A549 (cell line): ENCODE data around the gene THUMPD3. TPM values are rescaled to one million over a fixed set of nuclear protein-coding genes. Genes with fewer than 3 reads are reported as not detected.

Experiments
- ATAC-seq, 2 experiments: fragments of 200-7000 bp in 1 of 2; fragments of >200 bp in 1 of 2; cut with Nextera tagmentation in 1 of 2; cut with Tn5 transposase in 1 of 2; 3 replicates each; pipeline versions ENCODE4 v1.8.0 to v1.9.1; 2018 to 2020; ENCODE audit warnings: mild to moderate bottlenecking in 1 of 2, moderate library complexity in 1 of 2
- CTCF ChIA-PET: fragments of 300-600 bp; sonication (Branson Sonifier 250); formaldehyde crosslinking; extraction: SDS; loops from one replicate; lab custom pipeline; 2021; ENCODE audit warnings: antibody characterized with exemption, inconsistent platforms; lab: Yijun Ruan, JAX
- POLR2A ChIA-PET: fragments of 350-600 bp; formaldehyde crosslinking; extraction: SDS; loops from one replicate; lab custom pipeline; 2021; ENCODE audit warnings: antibody characterized with exemption, inconsistent platforms; lab: Yijun Ruan, JAX
- DNase-seq, 2 experiments: peaks; one replicate each; pipeline versions ENCODE4 v3.0.0 to v3.0.0-alpha.2; 2011 to 2016; ENCODE audit warnings: low read depth in 1 of 2, low spot score in 1 of 2
- FAIRE-seq: peaks from 2 replicates; lab custom pipeline; 2011; peaks lifted over from hg19 to GRCh38; lab: Jason Lieb, UNC
- H3K27ac ChIP-seq, 2 experiments: fragments of >200 bp; sonication (Bioruptor Twin); formaldehyde crosslinking; 3 replicates each; pipeline ENCODE4 v1.5.1; 2016 to 2017
- H3K4me1 ChIP-seq: fragments of >200 bp; sonication (Bioruptor Twin); formaldehyde crosslinking; 3 replicates; pipeline ENCODE4 v1.6.1; 2016
- H3K4me2 ChIP-seq: fragments of >200 bp; sonication (Bioruptor Twin); formaldehyde crosslinking; 3 replicates; pipeline ENCODE4 v1.6.1; 2016
- H3K4me3 ChIP-seq: fragments of >200 bp; sonication (Bioruptor Twin); formaldehyde crosslinking; 3 replicates; pipeline ENCODE4 v1.5.1; 2016
- H3K9me3 ChIP-seq: fragments of >200 bp; sonication (Bioruptor Twin); formaldehyde crosslinking; 3 replicates; pipeline ENCODE4 v1.6.1; 2016
- BHLHE40 ChIP-seq: IDR thresholded peaks from 2 replicates; pipeline ENCODE4 v1.6.1; 2012; ENCODE audit warnings: low read depth, low read length, inconsistent platforms
- CEBPB ChIP-seq, 2 experiments: fragments of >200 bp in 1 of 2; sonication (Bioruptor Twin) in 1 of 2; formaldehyde crosslinking in 1 of 2; IDR thresholded peaks; 2 replicates each; pipeline ENCODE4 v1.6.1; 2012 to 2016
- CHD4 ChIP-seq: fragments of 200-600 bp; sonication (generic); IDR thresholded peaks from 2 replicates; pipeline ENCODE4 v1.6.1; 2016; ENCODE audit warnings: antibody characterized with exemption, mild to moderate bottlenecking, borderline replicate concordance
- EHF ChIP-seq: fragments of 250-450 bp; sonication (Bioruptor Pico); IDR thresholded peaks from 2 replicates; pipeline ENCODE4 v1.5.0; 2020; ENCODE audit warnings: mild to moderate bottlenecking
- EHMT2 ChIP-seq: fragments of 200-600 bp; sonication (generic); IDR thresholded peaks from 2 replicates; pipeline ENCODE4 v1.6.1; 2016; ENCODE audit warnings: antibody characterized with exemption, low read depth, mild to moderate bottlenecking, moderate library complexity
- FOSL2 ChIP-seq, 2 experiments: fragments of 450-650 bp in 1 of 2; fragments of >200 bp in 1 of 2; sonication (Bioruptor Twin) in 1 of 2; formaldehyde crosslinking; IDR thresholded peaks; 2 replicates each; pipeline versions ENCODE4 v1.5.0 to v1.6.1; 2016 to 2020; ENCODE audit warnings: mild to moderate bottlenecking in 1 of 2, moderate library complexity in 1 of 2
- GATA3 ChIP-seq: IDR thresholded peaks from 2 replicates; pipeline ENCODE4 v1.6.1; 2012; ENCODE audit warnings: borderline replicate concordance
- HDAC2 ChIP-seq: fragments of 200-600 bp; sonication (generic); IDR thresholded peaks from 2 replicates; pipeline ENCODE4 v1.6.1; 2016
- HOXA7 ChIP-seq: fragments of 250-450 bp; sonication (Bioruptor Pico); IDR thresholded peaks from 2 replicates; pipeline ENCODE4 v1.5.0; 2020; ENCODE audit warnings: mild to moderate bottlenecking, moderate library complexity
- HOXB5 ChIP-seq: fragments of 250-450 bp; sonication (Bioruptor Pico); IDR thresholded peaks from 2 replicates; pipeline ENCODE4 v1.5.0; 2020; ENCODE audit warnings: mild to moderate bottlenecking, moderate library complexity
- JUN ChIP-seq, 2 experiments: fragments of >200 bp; sonication (Bioruptor Twin); formaldehyde crosslinking; IDR thresholded peaks; 2 replicates in 1 of 2; 3 replicates in 1 of 2; pipeline ENCODE4 v1.6.1; 2016 to 2017
- JUNB ChIP-seq: fragments of >200 bp; sonication (Bioruptor Twin); formaldehyde crosslinking; IDR thresholded peaks from 2 replicates; pipeline ENCODE4 v1.6.1; 2016
- KDM5A ChIP-seq: fragments of 200-600 bp; sonication (generic); IDR thresholded peaks from 2 replicates; pipeline ENCODE4 v1.6.1; 2016; ENCODE audit warnings: antibody characterized with exemption, mild to moderate bottlenecking
- MAZ ChIP-seq: fragments of 150-350 bp; IDR thresholded peaks from 2 replicates; pipeline ENCODE4 v1.6.1; 2014; ENCODE audit warnings: antibody characterized with exemption, low read depth, low read length, borderline replicate concordance
- MYC ChIP-seq: IDR thresholded peaks from 2 replicates; pipeline ENCODE4 v1.6.1; 2012; ENCODE audit warnings: mild to moderate bottlenecking, inconsistent platforms, low read length, improper control_type of control experiment, borderline replicate concordance
- PHF8 ChIP-seq: fragments of 200-600 bp; sonication (generic); IDR thresholded peaks from 2 replicates; pipeline ENCODE4 v1.6.1; 2016; ENCODE audit warnings: low read depth, mild to moderate bottlenecking, antibody characterized with exemption, moderate library complexity, borderline replicate concordance
- POLR2A ChIP-seq: IDR thresholded peaks from 2 replicates; pipeline ENCODE4 v1.6.1; 2012; ENCODE audit warnings: mild to moderate bottlenecking, low read length
- POLR2AphosphoS2 ChIP-seq: conservative IDR thresholded peaks from 2 replicates; pipeline ENCODE4 v1.6.1; 2012; ENCODE audit warnings: low read length, improper control_type of control experiment, inconsistent platforms
- RCOR1 ChIP-seq: fragments of 150-350 bp; IDR thresholded peaks from 2 replicates; pipeline ENCODE4 v1.6.1; 2014; ENCODE audit warnings: antibody characterized with exemption, low read length, low read depth
- RFX5 ChIP-seq: fragments of 450-650 bp; IDR thresholded peaks from 2 replicates; pipeline ENCODE4 v1.7.1; 2014; ENCODE audit warnings: antibody characterized with exemption, mild to moderate bottlenecking, moderate library complexity
- SREBF2 ChIP-seq: fragments of 450-650 bp; IDR thresholded peaks from 2 replicates; pipeline ENCODE4 v1.6.1; 2014; ENCODE audit warnings: mild to moderate bottlenecking, moderate library complexity
- ZC3H11A ChIP-seq: fragments of 450-650 bp; IDR thresholded peaks from 2 replicates; pipeline ENCODE4 v1.6.1; 2014; ENCODE audit warnings: antibody characterized with exemption, mild to moderate bottlenecking
- ZSCAN20 ChIP-seq: fragments of 250-450 bp; sonication (Bioruptor Pico); IDR thresholded peaks from 2 replicates; pipeline ENCODE4 v1.8.0; 2022; ENCODE audit warnings: mild to moderate bottlenecking, moderate library complexity
- WGBS: methylation state at CpG from one replicate; pipeline ENCODE4 v1.1.6; 2017; ENCODE audit errors: missing lambda C conversion rate; 5-methylcytosine and 5-hydroxymethylcytosine counted together
- polyA plus RNA-seq, 4 experiments: library from polyadenylated mRNA; depleted of rRNA in 3 of 4; stranded (reverse); fragments of >200 nt; fragmentation: RNase III in 1 of 4; extraction: RNeasy Plus Mini Kit Qiagen cat#74134 plus additional on column Dnase treatment in 1 of 4; gene quantifications; 2 replicates in 3 of 4; 3 replicates in 1 of 4; pipeline ENCODE4 v1.2.3, GENCODE V29; 2011 to 2017
- TF ChIP-seq, protein P1 (sequence below): fragments of >200 bp; sonication (Bioruptor Twin); formaldehyde crosslinking; IDR thresholded peaks from 2 replicates; pipeline ENCODE4 v1.6.1; 2016
- TF ChIP-seq, protein P2 (sequence below): IDR thresholded peaks from 2 replicates; pipeline ENCODE4 v1.6.1; 2012
- TF ChIP-seq, protein P3 (sequence below): fragments of >200 bp; sonication (Bioruptor Twin); formaldehyde crosslinking; IDR thresholded peaks from 3 replicates; pipeline ENCODE4 v1.6.1; 2016
- TF ChIP-seq, protein P4 (sequence below): fragments of 150-350 bp; IDR thresholded peaks from 2 replicates; pipeline ENCODE4 v1.6.1; 2014; ENCODE audit warnings: low read depth, mild to moderate bottlenecking, low read length
- TF ChIP-seq, protein P5 (sequence below): fragments of 450-650 bp; IDR thresholded peaks from 2 replicates; pipeline ENCODE4 v1.6.1; 2014; ENCODE audit warnings: antibody characterized with exemption

THUMPD3 gene
- polyA plus RNA-seq, 2 of the 4 experiments (the other 2 are of a cell fraction): 53.9 to 86.0 TPM

DNA sequence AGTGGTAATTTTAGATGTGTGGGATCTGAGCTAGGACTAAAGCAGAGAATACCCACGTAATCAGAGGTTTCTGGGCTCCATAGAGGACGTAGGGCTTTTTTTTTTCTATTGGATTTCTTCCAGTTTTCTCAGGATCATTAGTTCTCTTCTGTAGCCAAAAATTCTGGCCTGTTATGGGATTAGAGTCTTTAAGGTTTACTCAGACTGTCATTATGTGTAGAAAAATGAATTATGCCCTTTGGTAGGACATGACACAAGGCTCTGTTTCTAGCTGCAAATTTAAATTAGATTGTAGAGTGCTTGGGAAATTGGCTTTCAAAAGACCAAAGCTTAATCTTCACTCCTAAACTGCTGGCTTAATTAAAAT is 36.5 kb downstream of the THUMPD3 start (continued):
- TF ChIP-seq, protein P1, sequence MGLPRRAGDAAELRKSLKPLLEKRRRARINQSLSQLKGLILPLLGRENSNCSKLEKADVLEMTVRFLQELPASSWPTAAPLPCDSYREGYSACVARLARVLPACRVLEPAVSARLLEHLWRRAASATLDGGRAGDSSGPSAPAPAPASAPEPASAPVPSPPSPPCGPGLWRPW: no peak

DNA sequence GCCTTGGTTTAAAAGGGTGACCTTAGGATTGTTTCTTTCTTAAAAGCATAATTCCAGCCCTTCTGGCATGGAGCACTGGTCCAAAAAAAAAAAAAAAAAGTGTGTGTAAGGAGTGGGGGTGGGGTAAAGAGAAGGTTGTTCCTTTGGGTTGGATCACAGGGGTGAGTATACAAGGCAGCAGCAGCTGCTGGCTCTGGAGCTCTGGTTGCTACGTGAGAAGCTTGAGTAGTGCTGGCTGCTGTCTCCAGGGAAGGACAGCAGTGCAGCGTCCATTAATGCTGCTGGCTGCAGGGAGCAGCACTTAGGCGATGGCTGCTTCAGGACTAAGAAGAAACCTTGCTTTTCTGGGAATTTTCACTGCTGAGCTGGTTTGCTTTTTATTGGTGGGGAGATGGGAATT is 36.9 kb downstream of the THUMPD3 start:
- ATAC-seq: peak in 1 of 2 experiments; percentile 3; a peak in 2 of 6 replicates
- H3K4me1 ChIP-seq: peaks cover 56% of the 10 kb centered on the region
- peak in 1 of 2 experiments; percentile 86 for DNase-seq
- TF ChIP-seq HOXA7 (CRISPR knock-in tag) (no peak), HOXB5 (CRISPR knock-in tag) (no peak), CEBPB (IDR thresholded peaks at IDR 0.05) (no peak), RFX5 (no peak), CHD4 (no peak), ZSCAN20 (no peak), PHF8 (no peak), JUN (IDR thresholded peaks at IDR 0.05) (no peak), GATA3 (no peak), POLR2A (no peak), POLR2AphosphoS2 (no peak), EHMT2 (no peak), FOSL2 (IDR thresholded peaks at IDR 0.05) (no peak), FOSL2 (CRISPR knock-in tag; IDR thresholded peaks at IDR 0.05) (no peak), RCOR1 (no peak), JUNB (no peak)
- TF ChIP-seq, protein P2, sequence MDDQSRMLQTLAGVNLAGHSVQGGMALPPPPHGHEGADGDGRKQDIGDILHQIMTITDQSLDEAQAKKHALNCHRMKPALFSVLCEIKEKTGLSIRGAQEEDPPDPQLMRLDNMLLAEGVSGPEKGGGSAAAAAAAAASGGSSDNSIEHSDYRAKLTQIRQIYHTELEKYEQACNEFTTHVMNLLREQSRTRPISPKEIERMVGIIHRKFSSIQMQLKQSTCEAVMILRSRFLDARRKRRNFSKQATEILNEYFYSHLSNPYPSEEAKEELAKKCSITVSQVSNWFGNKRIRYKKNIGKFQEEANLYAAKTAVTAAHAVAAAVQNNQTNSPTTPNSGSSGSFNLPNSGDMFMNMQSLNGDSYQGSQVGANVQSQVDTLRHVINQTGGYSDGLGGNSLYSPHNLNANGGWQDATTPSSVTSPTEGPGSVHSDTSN: no peak
- TF ChIP-seq, protein P3, sequence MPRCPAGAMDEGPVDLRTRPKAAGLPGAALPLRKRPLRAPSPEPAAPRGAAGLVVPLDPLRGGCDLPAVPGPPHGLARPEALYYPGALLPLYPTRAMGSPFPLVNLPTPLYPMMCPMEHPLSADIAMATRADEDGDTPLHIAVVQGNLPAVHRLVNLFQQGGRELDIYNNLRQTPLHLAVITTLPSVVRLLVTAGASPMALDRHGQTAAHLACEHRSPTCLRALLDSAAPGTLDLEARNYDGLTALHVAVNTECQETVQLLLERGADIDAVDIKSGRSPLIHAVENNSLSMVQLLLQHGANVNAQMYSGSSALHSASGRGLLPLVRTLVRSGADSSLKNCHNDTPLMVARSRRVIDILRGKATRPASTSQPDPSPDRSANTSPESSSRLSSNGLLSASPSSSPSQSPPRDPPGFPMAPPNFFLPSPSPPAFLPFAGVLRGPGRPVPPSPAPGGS: no peak
- TF ChIP-seq, all 56 proteins: peak for 0
- Histone ChIP-seq H3K27ac (peak overlapping the region; percentile 99 to 100), H3K9me3 (no peaks in the 10 kb centered on the region), H3K4me2 (peak overlapping the region; percentile 94), H3K4me3 (peak overlapping the region; percentile 84)
- POLR2A ChIA-PET: interaction anchor here (0.6 to 1.8 kb wide), 4 partner anchors 21 to 258 kb away, joined by 4 to 7 read pairs (median 6); partner anchors contain the start of gene THUMPD3
- CTCF ChIA-PET: interaction anchor here (0.8 to 1.9 kb wide), 6 partner anchors 9 to 47 kb away, joined by 3 to 7 read pairs (median 4); partner anchors contain the start of gene THUMPD3
- no peak for FAIRE-seq
- 0% methylated on average over 3 of the region's 3 CpGs for WGBS

DNA sequence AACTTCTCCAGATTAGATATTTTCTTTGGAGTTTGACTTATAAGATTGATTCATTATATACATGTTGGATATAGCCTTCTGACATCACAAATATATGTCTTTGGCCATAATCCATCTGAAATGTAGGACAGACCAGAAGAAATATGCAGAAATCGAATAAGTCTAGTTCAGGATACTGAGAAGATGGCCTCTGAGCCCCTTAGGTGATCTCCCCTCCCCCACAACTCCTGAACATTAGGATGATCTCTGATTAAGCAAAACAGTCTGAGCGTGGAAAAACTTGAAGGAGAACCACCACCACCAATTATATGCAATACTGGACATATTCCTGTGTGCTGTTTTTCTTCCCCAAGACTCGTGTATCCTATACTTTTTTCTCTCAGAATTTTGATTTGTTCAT is 37.8 kb downstream of the THUMPD3 start:
- ChIA-PET POLR2A (interaction anchor here (1.6 to 1.8 kb wide), 2 partner anchors 20 to 38 kb away, joined by 6 to 7 read pairs; partner anchors contain the start of gene THUMPD3), CTCF (interaction anchor here (1.9 kb wide), 1 partner anchor 38 kb away, joined by 5 read pairs; the partner anchor contains the start of gene THUMPD3)
- Histone ChIP-seq H3K4me1 (peaks cover 57% of the 10 kb centered on the region), H3K4me2 (peak overlapping the region; percentile 94), H3K4me3 (peak overlapping the region; percentile 84), H3K27ac (peak overlapping the region; percentile 47 to 99; a peak in 4 of 6 replicates), H3K9me3 (no peaks in the 10 kb centered on the region)
- 17% methylated on average over 3 of the region's 3 CpGs for WGBS
- no peak for ATAC-seq
- TF ChIP-seq ZC3H11A: no peak
- TF ChIP-seq CHD4: no peak
- TF ChIP-seq EHF (CRISPR knock-in tag): no peak
- TF ChIP-seq KDM5A: no peak
- no peak for TF ChIP-seq SREBF2
- TF ChIP-seq, protein P4, sequence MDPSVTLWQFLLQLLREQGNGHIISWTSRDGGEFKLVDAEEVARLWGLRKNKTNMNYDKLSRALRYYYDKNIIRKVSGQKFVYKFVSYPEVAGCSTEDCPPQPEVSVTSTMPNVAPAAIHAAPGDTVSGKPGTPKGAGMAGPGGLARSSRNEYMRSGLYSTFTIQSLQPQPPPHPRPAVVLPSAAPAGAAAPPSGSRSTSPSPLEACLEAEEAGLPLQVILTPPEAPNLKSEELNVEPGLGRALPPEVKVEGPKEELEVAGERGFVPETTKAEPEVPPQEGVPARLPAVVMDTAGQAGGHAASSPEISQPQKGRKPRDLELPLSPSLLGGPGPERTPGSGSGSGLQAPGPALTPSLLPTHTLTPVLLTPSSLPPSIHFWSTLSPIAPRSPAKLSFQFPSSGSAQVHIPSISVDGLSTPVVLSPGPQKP: no peak
- TF ChIP-seq MYC: no peak
- TF ChIP-seq BHLHE40: no peak
- no peak for TF ChIP-seq EHMT2
- TF ChIP-seq HDAC2: no peak
- TF ChIP-seq, protein P5, sequence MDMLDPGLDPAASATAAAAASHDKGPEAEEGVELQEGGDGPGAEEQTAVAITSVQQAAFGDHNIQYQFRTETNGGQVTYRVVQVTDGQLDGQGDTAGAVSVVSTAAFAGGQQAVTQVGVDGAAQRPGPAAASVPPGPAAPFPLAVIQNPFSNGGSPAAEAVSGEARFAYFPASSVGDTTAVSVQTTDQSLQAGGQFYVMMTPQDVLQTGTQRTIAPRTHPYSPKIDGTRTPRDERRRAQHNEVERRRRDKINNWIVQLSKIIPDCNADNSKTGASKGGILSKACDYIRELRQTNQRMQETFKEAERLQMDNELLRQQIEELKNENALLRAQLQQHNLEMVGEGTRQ: no peak
- no peak for TF ChIP-seq MAZ
- DNase-seq: no peak
- no peak for FAIRE-seq
